HG03064 (cell line): ENCODE results near the gene MZF1.
A peak's percentile ranks its signal among the peaks of the same experiment; 100 is the strongest.

ENCODE experiments used
- ATAC-seq: cut with Tn5 transposase; IDR thresholded peaks from one replicate; pipeline ENCODE4 v1.9.1; 2021; ENCODE audit warnings: low read depth; ENCODE audit not compliant: unreplicated experiment

The MZF1 gene

DNA sequence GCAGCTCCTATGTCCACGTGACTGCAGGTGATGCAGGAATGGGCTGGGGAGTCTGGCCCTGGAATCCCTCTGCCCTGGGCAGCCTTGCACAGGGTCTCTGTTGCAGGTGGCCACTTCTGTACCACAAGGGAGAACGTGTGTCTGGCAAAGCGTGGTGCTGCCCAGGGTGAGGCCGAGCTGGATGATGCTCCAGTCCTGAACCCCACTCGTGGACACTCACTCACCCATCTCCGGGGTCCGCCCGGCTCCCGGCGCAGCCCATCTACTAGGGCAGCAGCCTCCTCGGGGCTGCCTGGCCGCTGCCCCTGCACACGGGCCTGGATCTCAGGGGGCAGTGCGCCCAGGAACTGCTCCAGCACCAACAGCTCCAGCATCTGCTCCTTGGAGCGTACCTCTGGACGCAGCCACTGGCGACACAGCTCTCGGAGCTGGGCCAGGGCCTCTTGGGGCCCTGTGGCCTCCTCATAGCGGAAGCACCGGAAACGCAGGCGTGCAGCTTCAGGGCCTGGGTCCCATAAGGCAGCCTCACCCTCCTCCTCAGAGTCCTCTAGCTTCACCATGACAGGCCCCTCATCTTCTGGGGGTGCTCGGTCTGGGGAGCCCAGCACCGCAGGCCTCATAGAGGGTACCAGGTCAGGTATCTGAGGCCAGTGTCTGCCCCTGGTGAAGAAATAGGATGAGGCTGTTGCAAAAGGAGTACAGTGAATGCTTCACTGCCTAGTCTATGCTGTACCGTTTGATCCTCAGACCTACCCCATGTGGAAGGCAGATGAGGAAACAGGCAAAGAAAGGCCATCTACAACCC lies 2.2 kb downstream of the MZF1 start:
- ATAC-seq, result no peak

DNA sequence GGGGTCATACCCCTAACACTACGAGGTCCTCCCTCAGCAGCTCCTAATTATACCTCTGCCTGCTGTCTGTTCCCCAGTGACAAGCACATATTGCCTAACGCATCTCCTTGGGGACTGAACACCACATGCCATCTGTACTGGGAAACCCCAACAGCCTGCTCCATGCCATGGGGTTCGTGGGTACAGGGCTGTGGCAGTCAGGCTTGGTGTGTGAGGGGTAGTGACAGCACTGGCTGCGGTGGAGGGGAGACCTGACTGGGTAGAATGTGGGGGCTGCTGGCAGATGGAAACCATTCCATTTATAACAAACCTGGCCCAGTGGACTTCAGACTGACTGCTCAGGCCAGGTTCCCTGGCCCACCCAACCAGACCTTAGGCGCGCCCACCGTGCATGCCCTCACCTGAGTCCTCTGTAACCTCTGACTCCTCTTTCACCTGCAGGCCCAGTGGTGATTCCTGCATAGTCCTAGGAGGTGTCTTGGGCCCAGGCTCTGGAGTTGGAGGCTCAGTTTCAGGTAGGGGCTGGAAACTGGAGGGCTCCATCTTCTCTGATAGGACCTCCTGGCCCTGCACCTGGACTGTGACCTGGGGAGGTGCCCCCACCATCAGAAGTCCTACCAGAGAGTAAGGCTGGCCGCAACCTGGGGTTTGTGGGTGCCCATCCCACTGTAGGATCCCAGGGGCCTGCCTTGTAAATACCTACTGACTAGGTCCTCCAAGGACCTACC lies 3.0 kb downstream of the MZF1 start:
- ATAC-seq, result no peak

DNA sequence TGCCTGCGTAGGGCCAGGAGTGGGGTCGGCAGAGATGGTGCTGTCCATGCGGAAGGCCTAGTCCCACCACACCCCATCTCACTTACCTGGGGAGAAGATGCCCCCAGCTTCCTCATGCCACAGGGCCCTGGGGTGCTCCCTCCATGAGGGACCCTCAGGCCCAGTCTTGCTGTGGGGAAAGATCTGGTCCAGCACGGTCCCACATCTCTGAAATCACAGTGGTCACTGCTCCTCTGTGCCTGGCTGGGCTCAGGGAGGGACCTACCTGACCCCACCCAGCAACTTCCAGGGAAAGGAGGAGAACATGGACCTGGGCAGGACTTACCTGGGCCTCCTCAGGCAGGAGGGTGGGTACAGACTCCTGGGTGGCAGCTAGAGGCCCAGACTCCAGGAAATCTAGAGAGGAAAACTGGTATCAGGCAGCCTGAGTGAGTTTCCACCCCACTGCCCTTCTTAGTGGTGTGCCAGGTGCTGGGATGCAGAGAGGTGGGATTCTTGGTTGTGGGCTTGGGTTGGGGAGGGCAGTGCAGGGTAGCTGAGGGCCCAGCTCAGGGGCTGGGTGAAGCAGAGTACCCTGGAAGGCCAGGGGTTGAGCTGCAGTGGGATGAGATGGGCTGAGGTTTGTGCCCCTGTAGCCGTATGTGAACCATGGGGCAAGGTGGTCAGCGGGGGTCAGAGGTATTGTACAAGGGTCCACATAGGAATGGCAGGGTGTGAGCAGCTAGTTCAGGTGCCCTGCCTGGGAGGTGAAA lies 3.8 kb downstream of the MZF1 start:
- no peak for ATAC-seq

DNA sequence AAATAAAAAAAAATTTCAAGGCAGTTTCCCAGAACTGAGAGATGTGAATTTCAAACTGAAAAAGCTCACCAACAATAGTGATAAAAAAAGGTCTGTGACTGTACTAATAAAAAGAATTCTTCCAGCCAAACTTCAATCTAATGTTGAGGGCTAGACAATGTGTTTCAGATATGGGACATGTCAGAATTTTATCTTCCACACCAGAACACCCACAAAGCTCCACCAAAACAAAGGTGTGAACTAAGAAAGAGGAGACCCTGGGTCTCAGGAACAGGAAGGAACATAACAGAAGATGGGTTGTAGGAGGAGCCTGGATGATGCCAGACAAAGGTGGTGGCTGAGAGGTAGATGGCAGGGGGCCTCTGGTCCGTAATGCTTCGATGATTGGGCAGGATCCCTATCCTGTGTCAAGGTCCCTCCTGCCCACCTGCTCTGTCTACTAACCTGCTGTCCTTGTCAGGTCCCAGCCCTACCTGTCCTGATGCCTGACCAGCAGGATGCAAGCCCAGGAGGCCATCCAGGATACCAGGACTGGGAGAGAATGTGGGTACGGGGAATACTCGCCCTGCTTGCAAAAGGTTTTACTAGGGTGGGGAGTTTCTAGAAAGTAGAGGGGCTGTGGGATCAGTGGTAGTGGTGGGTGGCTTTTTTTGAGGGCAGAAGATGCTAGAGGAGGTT lies 4.5 kb downstream of the MZF1 start:
- ATAC-seq, result no peak

DNA sequence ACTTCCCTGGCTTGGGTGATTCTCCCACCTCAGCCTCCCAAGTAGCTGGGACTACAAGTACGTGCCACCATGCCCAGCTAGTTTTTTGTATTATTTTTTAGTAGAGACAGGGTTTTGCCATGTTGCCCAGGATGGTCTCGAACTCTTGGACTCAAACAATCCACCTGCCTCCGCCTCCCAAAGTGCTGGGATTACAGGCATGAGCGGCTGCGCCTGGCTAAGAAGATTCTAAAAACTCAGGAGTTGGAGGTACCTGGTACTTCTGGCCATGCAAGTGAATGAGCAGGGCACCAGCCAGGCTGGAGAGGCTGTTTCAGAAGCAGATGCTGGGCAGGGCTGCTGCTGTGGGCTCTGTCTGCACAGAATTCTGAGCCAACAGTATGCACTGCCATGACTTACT lies 6.1 kb downstream of the MZF1 start:
- no peak for ATAC-seq

DNA sequence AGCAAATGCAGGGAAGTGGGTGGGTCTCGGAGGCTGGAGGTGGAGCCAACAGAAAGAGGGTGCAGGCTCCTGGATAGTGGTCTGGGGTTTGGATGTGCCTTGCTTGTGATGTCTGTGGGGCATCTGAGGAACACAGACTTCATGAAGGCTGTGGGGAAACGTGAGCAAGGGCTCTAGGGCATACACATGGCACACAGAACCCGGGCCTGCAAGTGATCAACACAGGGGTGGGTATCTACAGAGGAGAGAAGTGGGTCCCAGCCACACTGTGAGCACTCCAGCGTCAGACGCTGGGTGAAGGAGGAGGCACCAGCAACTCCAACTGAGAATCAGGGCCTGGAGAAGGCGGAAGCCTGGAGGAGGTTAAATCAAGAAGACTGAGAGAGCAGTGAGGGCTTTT lies 9.3 kb downstream of the MZF1 start:
- ATAC-seq, result no peak

DNA sequence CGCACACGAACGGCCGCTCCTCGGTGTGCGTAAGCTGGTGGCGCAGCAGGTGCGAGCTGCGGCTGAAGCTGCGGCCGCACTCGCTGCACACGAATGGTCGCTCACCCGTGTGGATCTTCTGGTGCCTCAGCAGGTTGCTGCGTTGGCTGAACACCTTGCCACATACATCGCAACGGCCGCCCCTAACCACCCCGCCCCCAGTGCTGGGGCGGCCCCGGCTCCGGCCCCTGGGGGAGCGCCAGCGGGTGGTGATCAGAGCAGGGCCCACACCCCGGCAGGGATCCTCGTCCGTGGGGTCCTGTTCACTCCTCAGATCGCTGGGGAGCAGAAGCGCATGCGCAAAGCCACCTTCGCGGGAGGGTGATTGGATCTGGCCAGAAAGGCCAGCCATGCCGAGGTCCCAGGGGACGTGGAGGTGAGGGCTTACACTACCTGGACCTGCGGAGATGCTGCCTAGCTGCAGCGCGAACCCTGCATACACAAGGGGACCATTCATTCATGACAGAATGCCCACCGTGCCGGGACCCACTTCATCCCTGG lies 10.0 kb downstream of the MZF1 start:
- ATAC-seq, result no peak

DNA sequence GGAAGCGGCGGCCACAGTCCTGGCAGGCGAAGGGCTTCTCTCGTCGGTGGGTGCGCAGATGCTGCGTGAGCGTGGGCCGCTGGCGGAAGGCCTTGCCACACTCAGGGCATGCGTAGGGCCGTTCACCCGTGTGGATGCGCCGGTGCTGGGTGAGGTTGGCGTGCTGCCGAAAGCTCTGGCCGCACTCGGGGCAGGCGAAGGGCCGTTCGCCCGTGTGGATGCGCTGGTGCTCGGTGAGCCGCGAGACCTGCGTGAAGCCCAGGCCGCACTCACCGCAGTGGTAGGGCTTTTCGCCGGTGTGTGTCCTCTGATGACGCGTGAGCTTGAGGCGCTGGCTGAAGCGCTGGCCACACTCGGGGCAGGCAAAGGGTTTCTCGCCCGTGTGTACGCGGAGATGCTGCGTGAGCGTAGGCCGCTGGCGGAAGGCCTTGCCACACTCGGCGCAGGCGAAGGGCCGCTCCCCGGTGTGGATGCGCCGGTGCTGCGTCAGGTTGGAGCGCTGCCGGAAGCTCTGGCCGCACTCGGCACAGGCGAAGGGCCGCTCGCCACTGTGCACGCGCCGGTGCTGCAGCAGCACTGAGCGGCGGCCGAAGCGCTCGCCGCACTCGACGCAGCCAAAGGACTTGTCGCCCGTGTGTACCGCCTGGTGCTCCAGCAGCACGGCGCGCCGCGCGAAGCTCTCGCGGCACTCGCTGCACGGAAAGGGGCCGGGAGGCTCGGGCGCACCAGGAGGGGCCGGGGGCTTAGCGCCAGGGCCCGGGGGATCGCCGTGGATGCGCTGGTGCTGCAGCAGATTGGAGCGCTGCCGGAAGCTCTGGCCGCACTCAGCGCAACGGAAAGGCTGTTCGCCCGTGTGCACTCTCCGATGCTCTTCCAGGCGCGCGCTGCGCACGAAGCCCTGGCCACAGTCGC lies 10.8 kb downstream of the MZF1 start:
- ATAC-seq, result no peak

DNA sequence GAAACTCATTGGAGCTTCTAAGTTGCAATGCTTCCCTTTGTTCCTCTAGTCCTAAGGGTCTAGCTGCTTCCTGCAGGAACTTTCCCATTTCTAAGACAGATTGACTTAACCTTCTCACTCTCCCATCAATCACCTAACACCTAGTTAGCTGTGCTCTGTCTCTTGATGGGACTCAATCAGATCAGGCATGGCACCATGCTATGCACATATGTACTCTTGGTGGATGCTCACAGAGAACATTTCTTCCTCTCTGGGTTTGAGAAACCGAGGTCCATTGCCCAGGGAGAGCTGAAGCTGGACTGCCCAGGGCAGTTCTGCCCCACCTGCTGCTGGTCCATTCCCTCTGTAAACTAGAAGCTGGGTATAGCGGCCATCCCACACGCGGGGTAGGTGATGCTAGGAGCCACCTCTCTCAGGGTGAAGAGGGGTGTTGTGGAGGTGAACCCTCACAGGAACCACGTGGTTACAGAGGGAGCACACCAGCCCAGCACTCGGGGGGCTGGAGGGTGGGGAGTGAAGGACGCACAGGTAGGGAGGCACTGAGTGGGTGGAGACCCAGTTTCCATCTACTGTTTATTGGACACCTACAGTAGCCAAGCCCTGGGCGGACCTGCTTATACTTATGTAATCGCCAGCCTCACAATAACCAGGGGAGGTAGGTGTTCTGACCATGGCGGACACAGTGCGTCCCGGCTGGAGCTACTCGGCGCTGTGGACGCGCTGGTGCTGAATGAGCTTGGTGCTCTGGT lies 11.6 kb downstream of the MZF1 start:
- no peak for ATAC-seq

DNA sequence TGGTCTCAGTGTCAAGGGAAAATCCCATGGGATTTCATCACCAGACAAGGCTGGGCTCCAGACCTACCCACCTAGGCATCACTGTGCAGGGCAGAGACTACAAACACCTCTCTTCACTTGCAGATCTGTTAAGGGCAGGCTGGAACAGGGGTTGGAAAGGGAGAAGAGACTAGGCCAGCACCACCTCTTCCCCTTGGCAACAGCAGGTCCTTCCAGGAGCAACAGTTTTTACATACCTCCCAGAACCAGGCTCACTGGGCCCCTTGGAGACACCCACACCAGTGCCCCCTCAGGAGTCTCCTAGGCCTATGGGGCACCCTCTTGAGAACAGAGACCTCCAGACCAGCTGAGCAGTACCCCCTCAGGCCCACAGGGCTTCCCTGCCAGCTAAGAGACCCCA lies 12.2 kb downstream of the MZF1 start:
- ATAC-seq, result no peak

DNA sequence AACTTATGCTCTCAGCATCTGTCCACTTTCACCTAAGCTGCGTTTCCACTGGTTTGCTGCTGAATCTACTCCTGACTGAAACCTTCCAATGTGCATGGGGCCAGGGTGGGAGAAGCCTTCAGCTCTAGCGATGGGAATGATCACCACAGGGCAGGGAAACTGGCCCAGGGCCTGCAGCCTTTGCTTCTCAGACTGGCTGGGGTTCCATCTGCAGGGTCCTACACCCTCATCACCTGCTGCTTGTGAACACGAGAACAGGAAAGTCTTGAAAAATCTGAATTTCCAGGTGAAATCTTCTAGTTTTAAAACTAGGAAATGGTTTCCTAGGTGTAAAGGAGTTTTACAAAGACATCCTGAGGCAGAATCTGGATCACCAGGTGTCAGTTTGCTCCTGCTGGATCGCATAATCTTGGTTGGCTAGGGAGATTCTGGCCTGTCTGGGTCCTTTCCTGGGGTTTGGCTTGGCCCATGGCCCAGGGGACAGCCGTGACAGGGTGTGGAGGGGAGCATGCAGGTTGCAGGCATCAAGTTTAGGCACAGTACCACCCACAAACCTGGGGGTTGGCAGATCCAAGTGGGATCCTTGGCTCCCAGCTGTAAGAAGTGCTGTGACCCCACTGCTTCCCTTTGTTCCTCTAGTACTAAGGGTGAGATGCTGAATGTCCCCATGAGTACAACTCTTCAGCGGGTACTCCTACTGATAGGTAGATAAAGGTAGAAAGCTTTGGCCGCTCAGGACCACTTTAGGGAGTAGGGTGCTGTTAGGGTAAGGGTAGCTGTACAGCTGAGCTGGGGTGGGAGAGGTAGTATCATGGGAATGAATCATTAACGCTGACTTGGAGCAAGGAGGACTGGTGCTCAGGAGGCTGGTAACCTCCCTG lies 12.9 kb downstream of the MZF1 start:
- no peak for ATAC-seq

DNA sequence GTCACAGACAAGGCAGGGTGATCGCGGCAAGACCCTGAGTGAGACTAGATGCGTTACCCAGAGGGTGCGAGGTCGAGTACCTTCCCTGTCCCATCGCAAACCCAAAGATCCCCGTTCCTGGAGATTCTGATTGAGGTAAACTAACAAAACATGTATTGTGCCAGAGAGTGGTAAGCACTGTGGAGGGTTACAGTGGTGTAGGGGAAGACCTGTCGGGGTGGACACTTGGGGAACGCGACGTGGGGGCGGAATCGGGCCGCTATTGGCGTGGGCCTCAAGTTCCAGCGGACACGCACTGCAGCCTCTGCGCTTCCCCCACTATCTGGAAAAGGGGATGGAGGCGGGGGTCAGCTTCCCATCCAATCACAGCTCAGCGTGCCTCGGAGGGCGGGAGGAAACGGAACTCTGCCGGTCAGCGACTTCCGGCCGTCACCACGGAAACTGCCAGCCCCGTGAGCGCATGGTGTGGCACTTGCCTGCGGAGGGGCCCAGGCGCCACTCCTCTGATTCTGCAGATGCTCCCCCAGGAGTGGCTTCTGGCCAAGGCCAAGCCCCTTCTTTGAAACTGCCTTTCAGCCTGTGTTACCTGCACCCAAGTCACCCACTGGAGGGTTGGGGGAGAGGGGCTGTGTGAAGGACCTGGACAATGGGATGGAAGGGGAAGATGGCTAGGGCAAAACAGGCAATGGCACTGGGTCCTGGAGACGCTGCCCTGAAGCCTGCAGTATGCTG lies 13.7 kb downstream of the MZF1 start:
- ATAC-seq, result no peak

DNA sequence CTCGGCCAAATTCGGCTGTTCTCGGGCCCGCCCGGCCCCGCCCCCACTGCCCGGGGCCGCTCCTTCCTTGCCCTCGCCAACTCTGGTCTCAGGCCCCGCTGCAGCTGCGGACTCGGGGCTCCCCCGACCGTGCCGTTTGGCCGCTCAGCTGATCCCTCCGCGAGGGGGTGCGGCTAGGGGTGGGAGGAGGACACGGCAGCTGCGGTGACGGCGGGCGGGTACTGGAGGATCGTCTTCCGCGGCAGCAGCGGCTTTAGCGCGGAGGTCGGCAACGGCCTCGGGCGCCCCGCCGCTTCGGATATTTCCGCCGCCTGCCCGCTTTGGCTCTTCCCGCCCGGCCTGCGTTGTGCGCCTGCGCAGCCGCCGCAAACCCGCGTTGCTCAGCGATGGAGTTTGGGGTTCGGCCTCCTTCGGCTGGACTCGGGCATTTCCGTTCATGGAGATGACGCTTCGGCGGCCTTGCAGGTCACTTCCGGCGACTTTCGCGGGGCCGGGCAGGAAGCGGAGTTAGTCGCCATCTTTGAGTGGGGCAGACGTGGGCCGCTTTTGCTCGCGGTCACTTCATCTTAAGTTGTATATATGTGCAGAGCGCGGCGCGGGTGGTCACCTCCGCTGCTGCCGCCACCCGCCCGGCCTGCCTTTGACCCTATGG lies 14.4 kb downstream of the MZF1 start:
- ATAC-seq, result peak; percentile 45

DNA sequence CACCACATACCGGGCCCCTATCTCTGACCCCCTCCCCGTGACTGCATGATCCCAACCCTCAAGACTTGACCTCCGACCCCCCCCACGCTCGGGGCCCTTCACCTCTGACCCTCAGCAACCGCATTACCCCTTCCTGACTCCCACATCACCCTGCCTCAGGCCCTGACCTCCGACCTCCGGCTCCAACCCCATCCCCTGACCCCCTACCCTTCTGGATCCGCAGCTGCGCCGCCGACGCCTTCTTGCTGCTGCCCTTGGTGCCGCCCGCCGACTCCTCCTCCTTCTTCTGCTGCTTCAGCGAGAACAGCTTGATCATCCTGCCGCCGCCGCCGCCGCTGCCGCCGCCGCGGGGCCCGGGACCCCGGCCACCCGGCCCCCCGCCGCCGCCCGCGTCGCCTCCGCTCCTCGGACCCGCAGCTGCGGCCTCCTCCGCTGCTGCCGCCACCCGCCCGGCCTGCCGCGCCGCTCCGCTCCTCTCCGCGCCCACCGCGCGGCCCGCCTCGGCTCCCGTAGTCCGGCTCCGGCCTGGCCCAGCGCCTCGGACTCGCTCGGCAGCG lies 15.0 kb downstream of the MZF1 start, which contains the start of gene UBE2M:
Gene UBE2M, minus strand, starts transcription at position 546 of the 557 bp plus-strand sequence. Its CDS starts 230 bp downstream, at position 316.
- ATAC-seq, result peak; percentile 2

DNA sequence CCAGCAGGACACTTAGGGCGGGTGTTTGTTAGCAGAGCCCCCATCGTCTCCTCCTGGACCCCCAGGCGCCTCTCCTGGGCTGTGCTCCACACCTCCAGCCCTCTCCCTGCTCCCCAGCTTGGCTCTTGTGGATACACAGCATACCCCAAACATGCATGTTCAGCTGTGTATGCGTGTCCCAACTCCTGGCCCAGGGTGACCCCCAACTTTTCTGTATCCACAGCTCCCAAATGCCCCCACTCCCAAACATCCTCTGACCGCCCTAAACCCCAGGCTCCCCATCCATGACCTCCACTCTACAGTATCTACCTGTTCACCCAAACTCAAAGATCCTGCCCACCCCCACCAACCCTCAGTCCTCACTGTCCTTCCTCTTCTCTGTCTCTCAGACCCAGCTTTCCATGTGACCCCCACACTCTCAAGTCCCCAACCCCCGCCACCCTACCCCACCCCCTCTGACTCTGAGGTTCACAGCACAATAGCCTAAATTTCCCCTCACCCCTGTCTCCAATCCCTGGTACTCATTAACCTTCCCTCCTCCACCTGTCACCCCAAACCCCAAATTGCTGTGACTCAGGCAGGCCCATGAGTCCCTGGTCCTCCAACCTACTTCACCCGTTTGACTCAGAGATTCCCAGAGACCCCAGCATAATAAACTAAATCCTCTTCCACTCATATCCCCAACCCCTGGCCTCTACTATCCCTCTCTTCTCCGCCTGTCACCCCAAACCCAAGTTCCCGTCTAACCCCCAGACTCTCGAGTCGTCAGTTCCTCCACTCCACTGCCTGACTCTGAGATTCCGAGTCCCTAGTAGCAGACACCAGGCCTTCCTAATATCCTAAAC lies 15.7 kb downstream of the MZF1 start:
- ATAC-seq, result no peak
